ENCODE data around the gene KCTD10.
"Not testable (repeated sequence)": the region's sequence is repeated elsewhere in the genome, so short reads cannot be mapped to it uniquely, and the experiment has no call there.

Gene KCTD10

GRCh38 chr12:109487181-109488050 is 10.3 kb upstream of the KCTD10 start:
- Mint-ChIP-seq H3K27ac (no peak overlapping the region), H3K4me3 (no peak overlapping the region), H3K27me3 (no peaks in the 10 kb centered on the region), H3K4me1 (no peaks in the 10 kb centered on the region), H3K9me3 (no peaks in the 10 kb centered on the region)
- no peak for ATAC-seq
- no peak for DNase-seq

GRCh38 chr12:109485201-109485600 is 8.1 kb upstream of the KCTD10 start:
- ATAC-seq (no peak), DNase-seq (no peak)
- Mint-ChIP-seq H3K27ac (no peak overlapping the region), H3K9me3 (no peaks in the 10 kb centered on the region), H3K4me3 (no peak overlapping the region), H3K27me3 (no peaks in the 10 kb centered on the region), H3K4me1 (peaks cover 1% of the 10 kb centered on the region)

GRCh38 chr12:109483346-109483745 is 6.2 kb upstream of the KCTD10 start:
- H3K27ac Mint-ChIP-seq = no peak overlapping the region
- DNase-seq (no peak), ATAC-seq (no peak)
- no peak overlapping the region for H3K4me3 Mint-ChIP-seq
- H3K4me1 Mint-ChIP-seq = peaks cover 19% of the 10 kb centered on the region
- no peaks in the 10 kb centered on the region for H3K9me3 Mint-ChIP-seq
- H3K27me3 Mint-ChIP-seq = no peaks in the 10 kb centered on the region

- Mint-ChIP-seq H3K27ac (no peak overlapping the region), H3K4me1 (peaks cover 19% of the 10 kb centered on the region), H3K9me3 (no peaks in the 10 kb centered on the region), H3K27me3 (no peaks in the 10 kb centered on the region), H3K4me3 (no peak overlapping the region)
- no peak for ATAC-seq
- DNase-seq = no peak
Observed at GRCh38 chr12:109482894-109483293, 5.8 kb upstream of the KCTD10 start.

- DNase-seq (no peak), ATAC-seq (no peak)
- Mint-ChIP-seq H3K27ac (no peak overlapping the region), H3K4me1 (peaks cover 19% of the 10 kb centered on the region), H3K4me3 (no peak overlapping the region), H3K9me3 (no peaks in the 10 kb centered on the region), H3K27me3 (no peaks in the 10 kb centered on the region)
Observed at GRCh38 chr12:109482491-109482890, 5.4 kb upstream of the KCTD10 start.

- peaks cover 26% of the 10 kb centered on the region for H3K4me1 Mint-ChIP-seq
- DNase-seq = no peak
- H3K27me3 Mint-ChIP-seq = no peaks in the 10 kb centered on the region
- no peaks in the 10 kb centered on the region for H3K9me3 Mint-ChIP-seq
- ATAC-seq = no peak
- no peak overlapping the region for H3K27ac Mint-ChIP-seq
- no peak overlapping the region for H3K4me3 Mint-ChIP-seq
Observed at GRCh38 chr12:109481863-109482262, 4.8 kb upstream of the KCTD10 start.

GRCh38 chr12:109480356-109480755 is 3.3 kb upstream of the KCTD10 start:
- Mint-ChIP-seq H3K27me3 (no peaks in the 10 kb centered on the region), H3K27ac (no peak overlapping the region), H3K4me3 (no peak overlapping the region), H3K9me3 (no peaks in the 10 kb centered on the region), H3K4me1 (peaks cover 41% of the 10 kb centered on the region)
- ATAC-seq (no peak), DNase-seq (no peak)

- ATAC-seq = no peak
- no peak for DNase-seq
- H3K4me1 Mint-ChIP-seq = peaks cover 43% of the 10 kb centered on the region
- H3K4me3 Mint-ChIP-seq = no peak overlapping the region
- H3K27ac Mint-ChIP-seq = no peak overlapping the region
- no peaks in the 10 kb centered on the region for H3K27me3 Mint-ChIP-seq
- H3K9me3 Mint-ChIP-seq = no peaks in the 10 kb centered on the region
Observed at GRCh38 chr12:109479761-109480160, 2.7 kb upstream of the KCTD10 start.

GRCh38 chr12:109477963-109478315 is 839 bp upstream of the KCTD10 start:
- no peaks in the 10 kb centered on the region for H3K27me3 Mint-ChIP-seq
- DNase-seq = no peak
- H3K9me3 Mint-ChIP-seq = no peaks in the 10 kb centered on the region
- H3K4me1 Mint-ChIP-seq = peaks cover 52% of the 10 kb centered on the region
- peak overlapping the region; percentile 98 to 99 for H3K4me3 Mint-ChIP-seq
- ATAC-seq = no peak
- H3K27ac Mint-ChIP-seq = peak overlapping the region; percentile 99 to 100

- Mint-ChIP-seq H3K4me3 (peak overlapping the region; percentile 98 to 99), H3K9me3 (no peaks in the 10 kb centered on the region), H3K27me3 (no peaks in the 10 kb centered on the region), H3K27ac (peak overlapping the region; percentile 99 to 100), H3K4me1 (peaks cover 55% of the 10 kb centered on the region)
- ATAC-seq (peak; percentile 10), DNase-seq (no peak)
Observed at GRCh38 chr12:109476807-109477184, 304 bp downstream of the KCTD10 start.

- ATAC-seq (no peak), DNase-seq (no peak)
- H3K4me3 Mint-ChIP-seq = peak overlapping the region; percentile 98 to 99
- peak overlapping the region; percentile 99 to 100 for H3K27ac Mint-ChIP-seq
- no peaks in the 10 kb centered on the region for H3K9me3 Mint-ChIP-seq
- no peaks in the 10 kb centered on the region for H3K27me3 Mint-ChIP-seq
- H3K4me1 Mint-ChIP-seq = peaks cover 55% of the 10 kb centered on the region
Observed at GRCh38 chr12:109475993-109476806, 900 bp downstream of the KCTD10 start.

- DNase-seq (no peak), ATAC-seq (no peak)
- H3K4me3 Mint-ChIP-seq = no peak overlapping the region
- H3K27me3 Mint-ChIP-seq = no peaks in the 10 kb centered on the region
- H3K27ac Mint-ChIP-seq = no peak overlapping the region
- no peaks in the 10 kb centered on the region for H3K9me3 Mint-ChIP-seq
- H3K4me1 Mint-ChIP-seq = peaks cover 62% of the 10 kb centered on the region
Observed at GRCh38 chr12:109475121-109475520, 2.0 kb downstream of the KCTD10 start.

GRCh38 chr12:109473526-109474270 is 3.4 kb downstream of the KCTD10 start:
- DNase-seq, H3K27me3 Mint-ChIP-seq, H3K9me3 Mint-ChIP-seq, H3K4me3 Mint-ChIP-seq, H3K27ac Mint-ChIP-seq, ATAC-seq: not testable (repeated sequence)
- peaks cover 59% of the 10 kb centered on the region for H3K4me1 Mint-ChIP-seq

GRCh38 chr12:109473006-109473405 is 4.1 kb downstream of the KCTD10 start:
- peaks cover 56% of the 10 kb centered on the region for H3K4me1 Mint-ChIP-seq
- DNase-seq (no peak), ATAC-seq (no peak)
- H3K9me3 Mint-ChIP-seq = no peaks in the 10 kb centered on the region
- H3K27ac Mint-ChIP-seq = peak overlapping the region in 1 of 2 donors; percentile 54
- H3K27me3 Mint-ChIP-seq = no peaks in the 10 kb centered on the region
- H3K4me3 Mint-ChIP-seq = no peak overlapping the region

- no peak overlapping the region for H3K27ac Mint-ChIP-seq
- DNase-seq (no peak), ATAC-seq (no peak)
- no peaks in the 10 kb centered on the region for H3K27me3 Mint-ChIP-seq
- H3K9me3 Mint-ChIP-seq = no peaks in the 10 kb centered on the region
- H3K4me3 Mint-ChIP-seq = no peak overlapping the region
- peaks cover 49% of the 10 kb centered on the region for H3K4me1 Mint-ChIP-seq
Observed at GRCh38 chr12:109469517-109469916, 7.6 kb downstream of the KCTD10 start.

All from stimulated activated naive CD8-positive, alpha-beta T cell treated with anti-CD3 and anti-CD28 coated beads, Interleukin-15, amount 100 ng/mL, for 72 hours (primary cell).